Keratinocyte (primary cell): ENCODE results near the gene EXD3. TPM values are rescaled to one million over a fixed set of nuclear protein-coding genes. Genes with fewer than 3 reads are reported as not detected.

Source experiments
- DNase-seq: peaks from one replicate; pipeline ENCODE4 v3.0.0-alpha.2; 2011; ENCODE audit warnings: low read depth, missing footprints, low spot score
- FAIRE-seq: peaks from 2 replicates; lab custom pipeline; 2011; peaks lifted over from hg19 to GRCh38; lab: Jason Lieb, UNC
- H2AFZ ChIP-seq: 2 replicates; pipeline ENCODE4 v1.6.0; 2012; ENCODE audit warnings: low read length, control low read depth, inconsistent platforms; ENCODE audit not compliant: control insufficient read depth
- H3K27ac ChIP-seq: 2 replicates; pipeline ENCODE4 v1.5.1; 2011; ENCODE audit warnings: low read length; ENCODE audit not compliant: control insufficient read depth, insufficient read depth
- H3K27me3 ChIP-seq: 3 replicates; pipeline ENCODE4 v1.6.0; 2011; ENCODE audit warnings: low read length; ENCODE audit not compliant: control insufficient read depth, insufficient read depth; ENCODE audit errors: extremely low read depth
- H3K36me3 ChIP-seq, 2 experiments: 2 replicates in 1 of 2; 3 replicates in 1 of 2; pipeline ENCODE4 v1.5.1; 2011; ENCODE audit warnings: low read length in 2 of 2, mild to moderate bottlenecking in 1 of 2; ENCODE audit not compliant: control insufficient read depth in 2 of 2, insufficient read depth in 2 of 2; ENCODE audit errors: extremely low read depth in 1 of 2
- H3K4me1 ChIP-seq: 3 replicates; pipeline ENCODE4 v1.5.1; 2011; ENCODE audit warnings: low read length; ENCODE audit not compliant: control insufficient read depth, insufficient read depth; ENCODE audit errors: extremely low read depth
- H3K4me2 ChIP-seq: 3 replicates; pipeline ENCODE4 v1.6.0; 2011; ENCODE audit warnings: low read depth, low read length; ENCODE audit not compliant: control insufficient read depth, insufficient read depth; ENCODE audit errors: extremely low read depth
- H3K4me3 ChIP-seq, 3 experiments: fragments of 200-600 bp in 1 of 3; sonication (generic) in 1 of 3; 2 replicates in 2 of 3; 3 replicates in 1 of 3; pipeline ENCODE4 v1.5.1; 2011 to 2016; ENCODE audit warnings: low read length in 3 of 3, mild to moderate bottlenecking in 3 of 3, control low read depth in 2 of 3, inconsistent platforms in 1 of 3, low read depth in 1 of 3, mixed read lengths in 1 of 3, mixed run types in 1 of 3, moderate library complexity in 1 of 3; ENCODE audit not compliant: control insufficient read depth in 2 of 3, insufficient read depth in 2 of 3; ENCODE audit errors: extremely low read depth in 1 of 3
- H3K79me2 ChIP-seq: 2 replicates; pipeline ENCODE4 v1.6.0; 2012; ENCODE audit warnings: low read length; ENCODE audit not compliant: control insufficient read depth, insufficient read depth
- H3K9ac ChIP-seq: 3 replicates; pipeline ENCODE4 v1.6.0; 2011; ENCODE audit warnings: low read length; ENCODE audit not compliant: control insufficient read depth, insufficient read depth; ENCODE audit errors: extremely low read depth
- H3K9me1 ChIP-seq: 3 replicates; pipeline ENCODE4 v1.6.0; 2011; ENCODE audit warnings: low read length; ENCODE audit not compliant: control insufficient read depth, insufficient read depth; ENCODE audit errors: extremely low read depth
- H3K9me3 ChIP-seq: 2 replicates; pipeline ENCODE4 v1.5.1; 2012; ENCODE audit warnings: low read depth, low read length; ENCODE audit not compliant: control insufficient read depth
- H4K20me1 ChIP-seq: 3 replicates; pipeline ENCODE4 v1.6.0; 2011; ENCODE audit warnings: low read length; ENCODE audit not compliant: control insufficient read depth, insufficient read depth; ENCODE audit errors: extremely low read depth
- CTCF ChIP-seq, 3 experiments: IDR thresholded peaks in 1 of 3; conservative IDR thresholded peaks in 1 of 3; optimal IDR thresholded peaks in 1 of 3; 2 replicates in 2 of 3; 3 replicates in 1 of 3; pipeline versions ENCODE3 to v1.5.1; 2011; ENCODE audit warnings: low read length in 3 of 3, mild to moderate bottlenecking in 3 of 3, moderate library complexity in 2 of 3, control low read depth in 1 of 3, inconsistent platforms in 1 of 3; ENCODE audit not compliant: insufficient read depth in 2 of 3; ENCODE audit errors: extremely low read depth in 1 of 3
- EZH2 ChIP-seq: IDR thresholded peaks from one replicate; pipeline ENCODE4 v1.6.1; 2012; ENCODE audit warnings: inconsistent platforms, mild to moderate bottlenecking, low read length, moderate library complexity
- dilution Hi-C: fragments of 300-500 bp; cut with MboI; formaldehyde crosslinking; loops from one replicate; pipeline ENCODE4 v1.7.0; 2020; ENCODE audit warnings: low sequenced_read_pairs; ENCODE audit not compliant: extremely low pct_ligation_motif_present
- polyA plus RNA-seq, 5 experiments: library from polyadenylated mRNA; depleted of rRNA in 3 of 5; stranded (reverse) in 3 of 5; stranded (forward) in 1 of 5; unstranded in 1 of 5; fragments of >200 nt; gene quantifications; 1 replicate in 1 of 5; 2 replicates in 3 of 5; 3 replicates in 1 of 5; pipeline versions ENCODE4 v1.2.1 to v1.2.3, GENCODE V29; 2011 to 2012; ENCODE audit warnings: missing spikeins in 2 of 5, low read depth in 1 of 5, low replicate concordance in 1 of 5

Gene EXD3
- polyA plus RNA-seq, 1 donor (not counting 4 experiments of a cell fraction or from before 2014, with no cell fraction given) = 1.5 TPM

- H3K9me1 ChIP-seq = no peaks in the 10 kb centered on the region
- peaks cover 15 to 28% of the 10 kb centered on the region in 2 experiments for H3K36me3 ChIP-seq
- H4K20me1 ChIP-seq = peaks cover 12% of the 10 kb centered on the region
- H3K4me1 ChIP-seq = peaks cover 27% of the 10 kb centered on the region
- H3K27me3 ChIP-seq = no peaks in the 10 kb centered on the region
- H2AFZ ChIP-seq = no peak overlapping the region
- TF ChIP-seq CTCF (optimal IDR thresholded peaks at IDR 0.05 in 1 of 3, IDR thresholded peaks at IDR 0.05 in 1 of 3, conservative IDR thresholded peaks at IDR 0.05 in 1 of 3; ENCODE audit: extremely low read depth in 1 of 3, insufficient read depth in 2 of 3, low read length in 3 of 3) (no peak), EZH2 (no peak)
- dilution Hi-C loops = no loop called here
- H3K4me3 ChIP-seq = no peak overlapping the region
- H3K9ac ChIP-seq = no peak overlapping the region
- FAIRE-seq = no peak
- peaks cover 4% of the 10 kb centered on the region for H3K79me2 ChIP-seq
- no peak overlapping the region for H3K4me2 ChIP-seq
- H3K27ac ChIP-seq = no peak overlapping the region
- no peaks in the 10 kb centered on the region for H3K9me3 ChIP-seq
- no peak for DNase-seq
Measured at GRCh38 chr9:137273095-137273490, 149.9 kb downstream of the EXD3 start.

GRCh38 chr9:137272241-137273094 lies 150.5 kb downstream of the EXD3 start:
- FAIRE-seq (no peak), DNase-seq (no peak)
- TF ChIP-seq EZH2 (no peak), CTCF (optimal IDR thresholded peaks at IDR 0.05 in 1 of 3, IDR thresholded peaks at IDR 0.05 in 1 of 3, conservative IDR thresholded peaks at IDR 0.05 in 1 of 3; ENCODE audit: extremely low read depth in 1 of 3, insufficient read depth in 2 of 3, low read length in 3 of 3) (no peak)
- H3K9ac ChIP-seq = no peak overlapping the region
- no peaks in the 10 kb centered on the region for H3K9me3 ChIP-seq
- H2AFZ ChIP-seq = no peak overlapping the region
- peaks cover 4% of the 10 kb centered on the region for H3K79me2 ChIP-seq
- dilution Hi-C loops = no loop called here
- peaks cover 20 to 28% of the 10 kb centered on the region in 2 experiments for H3K36me3 ChIP-seq
- H3K4me2 ChIP-seq = no peak overlapping the region
- H3K4me1 ChIP-seq = peaks cover 26% of the 10 kb centered on the region
- H3K27ac ChIP-seq = no peak overlapping the region
- H3K4me3 ChIP-seq = no peak overlapping the region
- peaks cover 12% of the 10 kb centered on the region for H4K20me1 ChIP-seq
- H3K9me1 ChIP-seq = no peaks in the 10 kb centered on the region
- H3K27me3 ChIP-seq = no peaks in the 10 kb centered on the region
